ENCODE results near the gene BMPR1A. TPM values are rescaled to one million over a fixed set of nuclear protein-coding genes. Genes with fewer than 3 reads are reported as not detected.
A peak's percentile ranks its signal among the peaks of the same experiment; 100 is the strongest.
"Not testable (repeated sequence)": the region's sequence is repeated elsewhere in the genome, so short reads cannot be mapped to it uniquely, and the experiment has no call there.

Gene BMPR1A
- total RNA-seq, 1 donor from 2014 or later, result 0.13 TPM

DNA sequence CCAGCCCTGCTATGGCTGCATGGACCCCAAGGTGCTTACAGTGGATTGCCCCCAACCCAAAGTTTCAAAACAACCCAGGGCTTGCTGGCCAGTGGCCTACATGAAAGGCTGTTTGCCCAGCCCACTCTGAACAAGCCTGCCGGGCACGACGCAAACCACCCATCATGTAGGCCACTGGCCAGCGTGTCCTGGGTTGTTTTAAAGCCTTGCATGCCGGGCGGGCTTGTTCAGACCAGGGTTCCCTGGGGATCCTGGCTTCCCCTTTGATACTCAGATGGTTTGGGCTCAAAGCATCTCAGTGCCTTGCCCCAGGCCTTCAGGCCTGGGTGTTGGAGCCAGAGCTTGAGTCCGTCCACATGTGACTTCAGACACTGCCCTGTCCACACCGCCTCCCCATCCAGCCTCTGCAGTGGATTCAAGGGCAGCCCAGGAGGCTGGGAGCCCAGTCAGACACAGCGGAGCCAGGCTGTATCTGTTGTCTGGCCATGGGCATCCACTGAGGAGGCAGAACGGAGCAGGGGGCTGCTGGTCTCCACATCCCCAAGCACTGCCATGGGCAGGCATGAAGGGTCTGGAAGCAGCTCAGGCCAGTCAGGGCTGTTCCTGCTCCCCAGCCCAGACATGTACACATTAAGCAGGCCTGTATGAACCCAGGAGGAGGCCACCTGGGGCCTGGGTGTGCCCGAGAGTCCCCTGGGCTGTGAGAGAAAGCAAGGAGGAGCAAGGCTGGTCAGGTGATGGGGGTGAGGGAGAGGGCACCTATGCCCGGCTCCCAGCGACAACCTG, 207.8 kb downstream of the BMPR1A start:
- DNase-seq (ENCODE audit: low read depth in 2 of 2), result no peak

DNA sequence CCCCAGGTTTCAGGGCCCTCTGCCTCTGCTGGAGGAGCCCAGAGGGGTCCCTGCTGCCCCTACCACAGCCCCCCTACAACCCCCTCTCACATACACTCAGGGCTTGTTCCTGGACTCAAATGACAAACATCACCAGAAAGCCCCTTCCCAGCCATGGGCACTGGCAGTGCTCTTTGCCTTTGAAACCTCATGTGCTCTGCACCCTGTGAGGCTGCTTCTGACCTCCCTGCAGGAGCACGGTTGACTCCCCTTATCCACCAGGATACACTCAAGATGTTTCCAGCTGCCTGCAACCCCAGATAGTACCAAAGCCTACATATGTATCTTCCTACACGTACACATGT, 208.4 kb downstream of the BMPR1A start:
- no peak for DNase-seq (ENCODE audit: low read depth in 2 of 2)

DNA sequence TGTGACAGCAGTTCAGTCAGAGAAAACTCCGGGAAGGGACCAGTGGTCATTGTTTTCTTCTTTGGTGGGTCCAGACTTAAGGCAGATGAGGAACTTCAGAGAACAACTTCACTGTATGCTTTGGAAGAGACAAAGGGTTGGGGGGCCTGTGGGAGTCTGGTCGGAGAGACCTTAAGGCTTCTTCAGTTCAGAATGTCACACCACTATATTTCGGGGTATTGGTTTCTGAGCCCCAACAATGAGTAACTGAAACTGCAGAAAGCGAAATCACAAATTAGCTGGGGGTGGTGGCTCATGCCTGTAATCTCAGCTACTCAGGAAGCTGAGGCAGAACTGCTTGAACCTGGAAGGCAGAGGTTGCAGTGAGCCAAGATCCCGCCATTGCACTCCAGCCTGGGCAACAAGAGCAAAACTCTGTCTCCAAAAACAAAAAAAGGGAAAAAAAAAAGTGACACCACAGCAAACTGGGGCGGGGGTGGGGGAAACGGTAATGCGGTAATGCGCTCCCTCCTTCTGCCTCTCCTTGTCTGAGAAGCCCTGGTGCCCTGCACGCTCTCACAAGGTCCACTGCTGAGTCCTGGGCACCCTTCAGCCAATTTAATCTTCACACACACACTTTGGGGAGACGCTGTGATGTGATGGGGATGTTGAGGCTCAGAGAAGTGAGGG, 209.7 kb downstream of the BMPR1A start:
- DNase-seq (ENCODE audit: low read depth in 2 of 2), result no peak

DNA sequence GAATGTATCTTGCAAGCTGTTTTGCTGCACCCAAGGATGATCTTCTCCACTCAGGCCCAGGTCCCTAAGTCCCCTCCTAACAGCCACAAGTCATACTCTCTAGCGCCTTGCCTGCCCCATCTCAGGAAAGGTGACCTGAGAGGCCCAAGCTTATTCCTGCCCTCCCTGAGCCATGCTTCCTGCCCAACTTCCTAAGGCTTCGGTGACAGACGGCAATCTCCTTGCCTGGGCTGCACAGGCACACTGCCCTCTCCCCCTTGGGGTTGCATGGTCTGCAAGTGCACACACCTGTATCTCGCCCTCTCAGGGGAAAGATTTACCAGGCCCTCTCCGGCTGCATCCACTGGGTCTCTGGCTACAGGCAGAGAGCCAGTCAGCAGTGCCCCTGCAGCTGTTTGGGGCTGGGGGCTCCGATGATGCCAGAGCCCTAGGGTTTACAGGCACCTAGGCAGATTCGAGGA, 211.1 kb downstream of the BMPR1A start:
- no peak for DNase-seq (ENCODE audit: low read depth in 2 of 2)

DNA sequence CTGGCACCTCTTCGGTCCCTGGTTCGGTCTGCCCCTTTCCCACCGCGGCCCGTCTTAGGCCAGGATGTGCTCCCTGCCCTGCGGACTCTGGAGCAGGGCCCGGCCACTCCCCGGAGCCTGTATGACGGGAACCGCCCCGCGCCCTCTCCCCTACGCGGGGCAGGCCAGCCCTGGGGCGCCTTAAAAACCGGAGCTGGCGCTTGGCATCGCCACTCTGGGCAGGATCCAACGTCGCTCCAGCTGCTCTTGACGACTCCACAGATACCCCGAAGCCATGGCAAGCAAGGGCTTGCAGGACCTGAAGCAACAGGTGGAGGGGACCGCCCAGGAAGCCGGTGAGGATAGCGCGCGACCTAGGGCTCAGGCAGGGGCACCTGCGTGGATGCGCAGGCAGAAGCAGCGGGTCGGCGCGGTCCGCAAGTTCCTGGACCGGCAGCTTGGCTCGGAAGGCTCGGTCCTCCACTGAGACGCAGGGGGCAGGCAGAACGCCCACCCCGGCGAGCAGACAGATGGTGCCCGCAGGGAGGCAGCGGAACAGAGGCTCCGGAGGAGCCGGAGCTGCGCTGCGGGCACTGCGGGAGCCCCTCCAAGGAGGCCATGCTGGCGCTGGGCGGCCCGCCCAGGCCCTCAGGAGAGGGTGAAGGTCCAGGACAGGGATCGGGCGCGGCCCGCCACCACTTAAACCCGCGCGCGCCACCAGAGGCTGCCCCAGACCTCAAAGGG, 212.0 kb downstream of the BMPR1A start, which contains the start of gene ADIRF:
TSS of gene ADIRF (plus strand) at position 212 of the 723 bp plus-strand sequence. CDS start at position 275, 63 bp downstream.
- DNase-seq (ENCODE audit: low read depth in 2 of 2), result no peak

DNA sequence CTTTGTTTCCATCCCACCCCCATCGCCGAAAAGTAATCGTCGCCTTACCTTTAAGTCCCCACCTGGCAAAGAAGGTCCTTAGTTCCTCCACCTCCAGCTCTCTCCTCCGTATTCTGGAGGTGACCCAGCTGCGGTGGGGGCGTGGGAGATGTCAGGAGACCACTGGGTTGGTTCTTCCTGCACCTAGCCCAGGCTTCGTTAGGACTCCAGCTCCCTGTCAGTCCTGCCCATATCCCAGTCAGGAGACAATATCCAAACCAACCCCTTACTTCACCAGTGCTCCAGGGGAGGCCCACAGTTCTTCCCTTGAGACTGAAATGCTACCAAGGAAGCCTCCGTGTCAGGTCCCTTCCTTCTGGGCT, 212.6 kb downstream of the BMPR1A start:
- DNase-seq (ENCODE audit: low read depth in 2 of 2), result no peak

DNA sequence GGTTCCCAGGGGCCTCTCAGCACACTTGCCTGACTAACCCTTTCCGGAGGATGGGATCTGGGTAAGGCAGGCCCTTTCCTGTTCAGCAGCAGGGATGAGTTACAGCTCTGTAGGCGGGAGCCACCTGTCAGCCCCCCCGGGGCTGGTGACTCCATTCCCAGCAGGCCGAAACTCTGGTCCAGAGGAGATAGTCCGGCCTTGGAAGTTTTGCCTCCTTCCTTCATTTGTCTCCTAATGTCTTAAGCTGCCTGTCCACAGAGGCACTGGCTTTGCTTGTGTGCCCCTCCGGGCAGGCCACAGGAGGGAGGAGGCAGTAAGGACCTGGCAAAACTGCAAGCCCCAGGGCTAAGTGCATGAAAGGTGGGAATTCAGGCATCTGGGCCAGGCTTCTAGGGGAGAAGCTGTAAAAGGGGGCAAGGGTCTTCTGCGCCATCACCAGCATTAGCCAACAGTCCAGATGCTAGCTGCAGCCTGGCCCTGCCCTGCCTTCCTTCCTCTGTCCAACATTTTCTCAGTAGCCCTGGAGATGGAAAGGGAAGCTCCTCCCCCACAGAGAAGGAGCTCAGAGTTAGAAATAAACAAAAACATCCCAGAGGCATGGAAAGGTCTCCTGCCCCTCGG, 213.1 kb downstream of the BMPR1A start:
- peak; percentile 58 to 81 for DNase-seq (ENCODE audit: low read depth in 2 of 2)

DNA sequence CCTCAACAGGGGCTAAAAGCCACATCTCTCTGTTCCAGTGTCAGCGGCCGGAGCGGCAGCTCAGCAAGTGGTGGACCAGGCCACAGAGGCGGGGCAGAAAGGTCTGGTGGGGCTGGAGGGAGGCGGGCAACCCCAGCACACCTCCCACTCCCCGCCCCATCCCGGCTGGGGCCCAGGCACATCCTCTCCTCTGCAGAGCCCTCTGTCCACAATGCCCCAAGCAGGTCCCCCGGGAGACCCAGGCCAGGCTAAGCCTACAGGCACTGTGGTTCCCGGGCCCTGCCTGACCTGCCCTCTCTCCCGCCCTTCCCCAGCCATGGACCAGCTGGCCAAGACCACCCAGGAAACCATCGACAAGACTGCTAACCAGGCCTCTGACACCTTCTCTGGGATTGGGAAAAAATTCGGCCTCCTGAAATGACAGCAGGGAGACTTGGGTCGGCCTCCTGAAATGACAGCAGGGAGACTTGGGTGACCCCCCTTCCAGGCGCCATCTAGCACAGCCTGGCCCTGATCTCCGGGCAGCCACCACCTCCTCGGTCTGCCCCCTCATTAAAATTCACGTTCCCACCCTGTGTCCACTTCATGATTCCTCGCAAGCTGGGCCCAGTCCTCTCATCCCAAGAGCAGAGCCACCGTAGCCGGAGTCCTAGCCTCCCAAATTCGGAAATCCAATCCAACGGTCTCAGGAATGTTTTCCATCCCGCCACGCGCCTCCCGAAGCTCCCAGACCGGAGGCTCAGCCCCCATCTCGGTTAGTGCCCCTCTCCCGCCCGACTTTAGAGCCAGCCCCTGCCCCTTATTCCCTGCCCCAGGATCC, 214.0 kb downstream of the BMPR1A start:
- DNase-seq (ENCODE audit: low read depth in 2 of 2), result peak in 1 of 2 donors; percentile 50

DNA sequence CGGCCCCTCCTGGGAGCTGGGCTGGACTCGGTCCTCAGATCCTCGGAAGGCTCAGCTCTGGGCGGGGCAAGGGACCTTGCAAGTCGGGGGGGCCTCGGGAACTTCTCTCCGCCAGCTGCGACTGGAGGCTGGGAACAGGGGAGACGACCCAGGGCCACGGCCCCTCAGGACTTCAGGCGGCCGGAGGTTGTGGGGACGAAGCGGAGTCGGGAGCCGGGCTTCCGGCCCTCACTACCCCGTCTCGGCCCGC, 214.5 kb downstream of the BMPR1A start:
- no peak for DNase-seq (ENCODE audit: low read depth in 2 of 2)

DNA sequence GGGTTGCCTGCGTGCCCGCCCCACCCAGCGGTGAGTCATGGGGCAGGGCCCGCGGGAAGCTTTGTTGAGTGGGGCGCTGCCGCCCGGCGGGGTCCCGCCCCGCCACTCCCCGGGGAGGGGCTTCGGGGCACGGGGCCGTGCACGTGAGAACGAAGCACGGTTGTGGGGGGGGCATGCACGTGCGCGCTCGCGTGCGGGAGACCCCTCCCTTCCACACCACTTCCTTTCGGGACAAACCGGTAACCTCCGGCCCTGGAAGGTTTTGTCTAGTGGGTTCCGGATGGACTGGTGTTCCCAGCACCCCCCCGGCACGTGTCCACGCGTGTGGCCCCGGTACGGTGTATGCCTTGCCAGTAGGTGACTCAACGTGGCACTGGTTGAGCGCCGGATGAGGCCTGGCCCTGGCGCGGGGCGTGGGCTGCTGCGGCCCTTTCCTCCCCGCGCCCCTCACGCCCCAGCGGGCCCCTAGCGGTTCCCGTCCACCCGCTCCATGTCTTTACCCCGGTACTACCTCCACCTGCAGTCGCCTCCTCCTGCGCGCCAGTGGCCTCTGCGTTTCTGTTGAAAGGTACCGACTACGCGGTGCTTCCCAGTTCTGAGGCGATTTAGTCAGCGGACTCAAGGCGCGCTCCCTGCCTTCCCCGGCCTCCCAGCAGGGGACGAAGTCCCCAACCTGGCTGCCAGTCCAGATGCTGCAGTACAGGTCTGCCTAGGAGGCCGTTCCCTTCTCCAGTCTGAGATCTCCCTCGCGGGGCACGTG, 215.0 kb downstream of the BMPR1A start:
- peak; percentile 76 to 78 for DNase-seq (ENCODE audit: low read depth in 2 of 2)

DNA sequence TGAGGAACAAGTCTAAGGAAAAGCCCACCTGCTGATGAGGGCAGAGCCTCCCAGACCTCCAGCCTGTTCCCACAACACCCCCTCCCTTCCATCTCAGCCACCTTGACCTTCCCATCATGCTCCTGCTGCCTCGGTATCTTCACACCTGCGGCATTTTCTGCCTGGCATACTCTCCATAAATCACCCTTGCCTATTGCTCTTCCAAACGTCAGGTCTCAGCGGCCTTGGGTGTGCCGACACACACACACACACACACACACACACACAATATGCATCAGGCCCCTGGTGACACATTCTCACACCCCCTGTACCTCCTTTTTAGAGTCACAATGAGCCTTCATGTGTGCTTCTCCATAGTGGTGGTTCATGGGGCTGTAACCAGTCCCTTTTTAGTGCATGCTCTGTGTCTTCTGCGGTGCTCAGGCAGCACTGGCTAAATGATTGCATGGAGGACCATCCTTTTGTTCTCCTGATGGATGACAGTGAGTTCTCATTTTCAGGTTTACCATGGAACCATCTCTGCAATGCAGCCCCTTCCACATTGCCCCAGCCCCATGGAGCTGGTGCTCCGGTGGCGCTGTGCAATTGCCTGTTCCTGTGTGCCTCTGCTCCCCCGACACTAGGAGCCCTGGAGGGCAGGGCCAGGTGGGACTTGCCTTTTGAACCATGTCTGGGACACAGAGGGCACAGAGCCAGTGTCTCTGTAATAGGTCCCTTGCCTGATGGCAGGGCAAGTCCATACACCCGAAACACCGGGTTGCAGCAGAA, 216.4 kb downstream of the BMPR1A start:
- no peak for DNase-seq (ENCODE audit: low read depth in 2 of 2)

DNA sequence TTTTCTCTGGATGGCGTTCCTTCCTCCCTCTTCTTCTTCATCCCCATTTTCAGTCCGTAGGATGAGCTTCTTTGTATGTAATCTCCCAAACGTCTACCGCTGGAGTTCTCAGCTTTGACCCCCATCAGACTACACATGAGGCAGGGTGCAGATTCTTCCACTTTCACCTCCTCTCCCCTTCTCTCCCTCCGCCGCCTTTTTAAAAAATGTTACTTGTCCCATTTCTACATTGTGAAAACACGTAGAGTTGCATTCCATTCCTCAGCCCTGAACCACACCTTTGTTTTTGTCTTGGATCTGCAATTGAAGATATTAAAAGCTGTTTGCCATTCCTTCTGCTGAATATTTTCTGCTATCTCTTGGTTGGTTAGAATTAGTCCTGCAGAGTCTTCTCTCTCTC, 218.1 kb downstream of the BMPR1A start:
- no peak for DNase-seq (ENCODE audit: low read depth in 2 of 2)

DNA sequence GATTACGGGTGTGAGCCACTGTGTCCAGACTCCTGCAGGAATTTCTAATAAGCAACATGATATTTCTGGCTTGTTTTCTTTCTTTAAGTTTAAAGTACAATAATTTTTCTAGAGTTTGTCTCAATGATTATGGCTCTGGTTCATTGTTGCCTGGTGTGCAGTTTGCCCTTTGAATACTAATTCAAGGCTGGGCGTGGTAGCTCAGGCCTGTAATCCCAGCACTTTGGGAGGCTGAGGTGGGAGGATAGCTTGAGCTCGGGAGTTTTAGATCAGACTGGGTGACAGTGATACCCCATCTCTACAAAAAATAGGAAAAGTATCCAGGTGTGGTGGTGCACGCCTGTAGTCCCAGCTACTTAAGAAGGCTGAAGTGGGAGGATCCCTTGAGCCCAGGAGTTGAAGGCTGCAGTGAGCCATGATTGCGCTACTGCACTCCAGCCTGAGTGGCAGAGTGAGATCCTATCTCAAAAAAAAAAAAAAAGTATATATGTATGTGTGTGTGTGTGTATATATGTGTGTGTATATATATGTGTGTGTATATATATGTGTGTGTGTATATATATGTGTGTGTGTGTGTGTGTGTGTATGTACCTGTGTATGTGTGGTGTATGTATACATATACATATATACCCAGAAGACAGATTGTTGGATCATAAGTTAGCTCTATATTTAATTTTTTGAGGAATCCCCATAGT, 220.1 kb downstream of the BMPR1A start:
- no peak for DNase-seq (ENCODE audit: low read depth in 2 of 2)

DNA sequence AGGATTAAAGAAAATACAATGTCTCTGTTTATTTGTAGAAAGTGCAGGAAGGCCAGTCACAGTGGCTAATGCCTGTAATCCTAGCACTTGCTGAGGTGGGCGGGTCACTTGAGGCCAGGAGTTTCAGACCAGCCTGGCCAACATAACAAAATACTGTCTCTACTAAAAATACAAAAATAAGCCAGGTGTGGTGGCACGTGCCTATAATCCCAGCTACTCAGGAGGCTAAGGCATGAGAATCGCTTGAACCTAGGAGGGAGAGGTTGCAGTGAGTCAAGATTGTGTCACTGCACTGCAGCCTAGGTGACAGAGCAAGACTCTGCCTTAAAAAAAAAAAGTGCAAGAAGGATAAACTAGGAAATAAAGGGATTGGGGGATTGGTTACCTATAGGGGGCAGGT, 222.0 kb downstream of the BMPR1A start:
- not testable (repeated sequence) for DNase-seq (ENCODE audit: low read depth in 2 of 2)

DNA sequence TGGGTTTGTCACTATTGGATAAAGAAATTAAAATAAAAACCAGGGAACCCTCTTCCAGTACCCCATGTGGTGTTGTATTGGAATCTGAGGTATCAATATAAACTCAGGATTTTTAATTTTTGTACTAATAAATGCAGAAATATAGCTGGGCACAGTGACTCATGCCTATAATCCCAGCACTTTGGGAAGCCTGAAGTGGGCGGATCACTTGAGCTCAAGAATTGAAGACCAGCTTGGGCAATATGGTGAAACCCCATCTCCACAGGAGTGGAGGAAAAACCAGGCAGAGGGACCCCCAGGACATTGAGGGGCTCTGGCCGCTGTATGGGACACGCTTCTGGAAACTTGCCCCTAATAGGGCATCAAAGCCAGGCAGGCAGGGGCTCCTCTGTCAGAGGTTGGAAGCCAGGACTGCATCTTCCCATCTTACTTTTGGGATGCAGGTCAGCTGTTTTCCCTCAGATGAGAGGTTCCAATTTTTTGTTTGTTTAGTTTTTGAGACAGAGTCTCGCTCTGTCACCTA, 222.9 kb downstream of the BMPR1A start:
- DNase-seq (ENCODE audit: low read depth in 2 of 2), result no peak

DNA sequence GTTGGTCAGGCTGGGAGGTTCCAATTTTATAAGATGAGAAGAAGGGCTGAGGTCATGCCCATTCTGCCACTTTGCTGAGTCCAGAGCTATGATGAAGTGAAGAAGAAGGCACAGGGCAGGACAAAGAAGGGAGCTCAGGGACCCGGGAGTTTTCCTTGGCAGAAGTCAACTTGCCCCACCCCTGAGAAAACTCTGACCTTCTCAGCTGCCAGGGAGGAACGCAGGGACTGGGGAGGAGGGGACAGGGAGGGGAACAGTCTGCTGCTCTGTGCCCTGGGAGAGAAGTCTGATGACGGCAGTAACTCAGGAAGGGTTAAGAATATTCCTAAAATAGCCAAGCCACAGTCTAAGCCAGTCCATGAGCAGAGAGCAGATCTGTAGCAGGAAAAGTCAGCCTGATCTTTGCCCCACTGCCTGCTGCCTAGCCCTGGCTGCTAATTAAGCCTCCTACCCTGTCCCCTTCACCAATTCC, 223.6 kb downstream of the BMPR1A start:
- no peak for DNase-seq (ENCODE audit: low read depth in 2 of 2)

DNA sequence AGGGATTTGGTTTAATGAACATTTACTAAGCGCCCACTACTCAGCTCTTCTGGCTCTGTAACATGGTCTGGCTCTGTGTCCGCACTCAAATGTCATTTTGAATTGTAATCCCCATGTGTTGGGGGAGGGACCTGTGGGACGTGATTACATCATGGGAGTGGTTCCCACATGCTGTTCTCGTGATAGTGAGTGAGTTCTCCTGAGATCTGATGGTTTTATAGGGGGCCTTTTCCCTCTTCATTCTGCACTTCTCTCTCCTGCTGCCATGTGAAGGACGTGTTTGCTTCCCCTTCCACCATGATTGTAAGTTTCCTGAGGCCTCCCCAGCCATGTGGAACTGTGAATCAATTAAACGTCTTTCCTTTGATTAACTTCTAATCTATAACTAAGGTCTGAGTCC, 224.6 kb downstream of the BMPR1A start:
- DNase-seq (ENCODE audit: low read depth in 2 of 2), result not testable (repeated sequence)

DNA sequence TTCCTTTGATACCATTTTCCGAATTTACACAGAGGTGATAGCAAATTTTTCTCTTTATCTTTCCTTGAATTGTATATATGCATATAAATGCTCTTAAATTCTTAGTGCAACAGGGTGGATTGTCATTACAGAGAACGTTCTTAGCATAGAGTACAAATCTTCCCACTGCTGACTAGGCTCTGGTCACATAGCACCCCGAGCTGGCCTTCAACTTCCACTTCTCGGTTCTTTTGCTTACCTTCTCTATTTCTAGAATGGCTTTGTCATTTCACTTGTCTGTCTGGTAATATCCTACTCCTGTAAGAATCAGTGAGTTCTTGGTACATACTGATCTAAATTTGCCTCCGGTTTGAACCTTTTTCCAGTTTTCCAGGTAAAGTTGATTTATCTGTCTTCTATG, 225.3 kb downstream of the BMPR1A start:
- no peak for DNase-seq (ENCODE audit: low read depth in 2 of 2)
